Activated T-helper 1 cell treated with anti-CD3 and anti-CD28 coated beads, Interleukin-12 subunit alpha, Interleukin-12 subunit beta, Interleukin-2, Interleukin-4 antibody, amounts not matched to agents 30 ng/mL and 10 ng/mL and 1 ng/mL, durations not matched to agents 14 hours and 24 hours and 36 hours (primary cell): ENCODE results near the gene KDM4F. TPM values are rescaled to one million over a fixed set of nuclear protein-coding genes. Genes with fewer than 3 reads are reported as not detected.
"Not testable (repeated sequence)": the region's sequence is repeated elsewhere in the genome, so short reads cannot be mapped to it uniquely, and the experiment has no call there.

ENCODE experiments used
- DNase-seq: peaks from one replicate; pipeline ENCODE4 v3.0.0; 2021; ENCODE audit warnings: low spot score
- H3K27ac Mint-ChIP-seq: one replicate; pipeline ENCODE4 v1.8.0; 2021; ENCODE audit warnings: mild to moderate bottlenecking, mixed read lengths
- H3K27me3 Mint-ChIP-seq: one replicate; pipeline ENCODE4 v1.8.0; 2022; ENCODE audit warnings: mild to moderate bottlenecking, moderate library complexity, mixed read lengths; ENCODE audit not compliant: insufficient read depth
- H3K36me3 Mint-ChIP-seq: one replicate; pipeline ENCODE4 v1.8.0; 2021; ENCODE audit warnings: low read depth, mixed read lengths
- H3K4me1 Mint-ChIP-seq: one replicate; pipeline ENCODE4 v1.8.0; 2021; ENCODE audit warnings: low read depth, mixed read lengths
- H3K4me3 Mint-ChIP-seq: one replicate; pipeline ENCODE4 v1.8.0; 2021; ENCODE audit warnings: mild to moderate bottlenecking, moderate library complexity, mixed read lengths
- H3K9me3 Mint-ChIP-seq: one replicate; pipeline ENCODE4 v1.8.0; 2021; ENCODE audit warnings: mixed read lengths
- intact Hi-C: fragments of 100-400 bp; cut with micrococcal nuclease; formaldehyde crosslinking; loops from one replicate; pipeline ENCODE4 v1.15.1; 2024
- total RNA-seq: library from RNA; stranded (reverse); gene quantifications from 2 replicates; pipeline ENCODE4 v1.2.3, GENCODE V29; 2022

Gene KDM4F
- total RNA-seq = not detected in 2 replicates

- H3K4me1 Mint-ChIP-seq, H3K36me3 Mint-ChIP-seq: not testable (repeated sequence)
- peaks cover 27% of the 10 kb centered on the region for H3K27me3 Mint-ChIP-seq
Observed at GRCh38 chr11:95049122-95049521, at the start of gene KDM4F. Gene KDM4F, plus strand, starts transcription at chr11:95049422.

GRCh38 chr11:95003716-95004115, 45.5 kb upstream of the KDM4F start:
- no peak for DNase-seq
- H3K4me3 Mint-ChIP-seq = no peak overlapping the region
- no peaks in the 10 kb centered on the region for H3K36me3 Mint-ChIP-seq
- peaks cover 8% of the 10 kb centered on the region for H3K27me3 Mint-ChIP-seq
- no peaks in the 10 kb centered on the region for H3K9me3 Mint-ChIP-seq
- H3K4me1 Mint-ChIP-seq = no peaks in the 10 kb centered on the region
- intact Hi-C loops = no loop called here
- H3K27ac Mint-ChIP-seq = no peak overlapping the region

More at GRCh38 chr11:95049122-95049521, at the start of gene KDM4F:
- DNase-seq, H3K27ac Mint-ChIP-seq, intact Hi-C loops, H3K9me3 Mint-ChIP-seq, H3K4me3 Mint-ChIP-seq: not testable (repeated sequence)

GRCh38 chr11:95005642-95006041, 43.6 kb upstream of the KDM4F start:
- no peak for DNase-seq
- Mint-ChIP-seq H3K27ac (no peak overlapping the region), H3K4me3 (no peak overlapping the region), H3K4me1 (no peaks in the 10 kb centered on the region), H3K36me3 (no peaks in the 10 kb centered on the region), H3K27me3 (peaks cover 8% of the 10 kb centered on the region), H3K9me3 (no peaks in the 10 kb centered on the region)
- intact Hi-C loops = no loop called here

- Mint-ChIP-seq H3K27ac (no peak overlapping the region), H3K36me3 (no peaks in the 10 kb centered on the region), H3K4me1 (no peaks in the 10 kb centered on the region), H3K27me3 (peaks cover 14% of the 10 kb centered on the region), H3K9me3 (no peaks in the 10 kb centered on the region), H3K4me3 (no peak overlapping the region)
- intact Hi-C loops = no loop called here
- no peak for DNase-seq
Observed at GRCh38 chr11:95011376-95011775, 37.8 kb upstream of the KDM4F start.

- Mint-ChIP-seq H3K27ac (no peak overlapping the region), H3K27me3 (peaks cover 9% of the 10 kb centered on the region), H3K36me3 (no peaks in the 10 kb centered on the region), H3K9me3 (no peaks in the 10 kb centered on the region), H3K4me3 (no peak overlapping the region), H3K4me1 (no peaks in the 10 kb centered on the region)
- intact Hi-C loops = no loop called here
- no peak for DNase-seq
Observed at GRCh38 chr11:95014184-95014821, 34.9 kb upstream of the KDM4F start.

- DNase-seq = no peak
- intact Hi-C loops = no loop called here
- H3K36me3 Mint-ChIP-seq = no peaks in the 10 kb centered on the region
- no peak overlapping the region for H3K27ac Mint-ChIP-seq
- H3K4me1 Mint-ChIP-seq = no peaks in the 10 kb centered on the region
- peaks cover 4% of the 10 kb centered on the region for H3K27me3 Mint-ChIP-seq
- no peaks in the 10 kb centered on the region for H3K9me3 Mint-ChIP-seq
- no peak overlapping the region for H3K4me3 Mint-ChIP-seq
Observed at GRCh38 chr11:95016139-95016538, 33.1 kb upstream of the KDM4F start.

GRCh38 chr11:95021468-95021867, 27.8 kb upstream of the KDM4F start:
- H3K4me3 Mint-ChIP-seq, H3K27me3 Mint-ChIP-seq, H3K4me1 Mint-ChIP-seq, DNase-seq, intact Hi-C loops, H3K9me3 Mint-ChIP-seq, H3K36me3 Mint-ChIP-seq, H3K27ac Mint-ChIP-seq: not testable (repeated sequence)

- no peak for DNase-seq
- Mint-ChIP-seq H3K36me3 (no peaks in the 10 kb centered on the region), H3K4me3 (no peak within 1 kb of the TSS), H3K27ac (no peak within 1 kb of the TSS), H3K4me1 (no peaks in the 10 kb centered on the region), H3K27me3 (no peaks in the 10 kb centered on the region), H3K9me3 (no peaks in the 10 kb centered on the region)
- intact Hi-C loops = no loop called here
Observed at GRCh38 chr11:95024958-95025357, 24.3 kb upstream of the KDM4F start, which contains the start of gene KDM4E. Gene KDM4E, plus strand, starts transcription at chr11:95025258. Its CDS starts 300 bp downstream, at chr11:95025558.

GRCh38 chr11:95025594-95025993, 23.6 kb upstream of the KDM4F start:
- DNase-seq, H3K36me3 Mint-ChIP-seq, H3K4me1 Mint-ChIP-seq, H3K27me3 Mint-ChIP-seq, H3K9me3 Mint-ChIP-seq, H3K27ac Mint-ChIP-seq, intact Hi-C loops, H3K4me3 Mint-ChIP-seq: not testable (repeated sequence)

GRCh38 chr11:95028357-95028756, 20.9 kb upstream of the KDM4F start:
- no peak overlapping the region for H3K27ac Mint-ChIP-seq
- no peak for DNase-seq
- H3K9me3 Mint-ChIP-seq = no peaks in the 10 kb centered on the region
- H3K36me3 Mint-ChIP-seq = no peaks in the 10 kb centered on the region
- no peaks in the 10 kb centered on the region for H3K4me1 Mint-ChIP-seq
- intact Hi-C loops = no loop called here
- H3K4me3 Mint-ChIP-seq = no peak overlapping the region
- H3K27me3 Mint-ChIP-seq = no peaks in the 10 kb centered on the region

- intact Hi-C loops = no loop called here
- no peak for DNase-seq
- Mint-ChIP-seq H3K27me3 (peaks cover 12% of the 10 kb centered on the region), H3K36me3 (no peaks in the 10 kb centered on the region), H3K4me1 (no peaks in the 10 kb centered on the region), H3K27ac (no peak overlapping the region), H3K4me3 (no peak overlapping the region), H3K9me3 (no peaks in the 10 kb centered on the region)
Observed at GRCh38 chr11:95033051-95033450, 16.2 kb upstream of the KDM4F start.

GRCh38 chr11:95035316-95035715, 13.9 kb upstream of the KDM4F start:
- Mint-ChIP-seq H3K36me3 (peaks cover 2% of the 10 kb centered on the region), H3K9me3 (no peaks in the 10 kb centered on the region), H3K27me3 (peaks cover 20% of the 10 kb centered on the region), H3K4me1 (no peaks in the 10 kb centered on the region), H3K27ac (no peak overlapping the region), H3K4me3 (no peak overlapping the region)
- no peak for DNase-seq
- intact Hi-C loops = no loop called here

- peaks cover 22% of the 10 kb centered on the region for H3K27me3 Mint-ChIP-seq
- H3K4me1 Mint-ChIP-seq, H3K4me3 Mint-ChIP-seq, H3K27ac Mint-ChIP-seq, H3K36me3 Mint-ChIP-seq, DNase-seq, H3K9me3 Mint-ChIP-seq, intact Hi-C loops: not testable (repeated sequence)
Observed at GRCh38 chr11:95037356-95038035, 11.7 kb upstream of the KDM4F start.
